Activated B cell treated with CpG ODN at 0.5 μM for 24 hours (primary cell): ENCODE results near the gene PSMB9. TPM values are rescaled to one million over a fixed set of nuclear protein-coding genes. Genes with fewer than 3 reads are reported as not detected.
"Not testable (repeated sequence)": the region's sequence is repeated elsewhere in the genome, so short reads cannot be mapped to it uniquely, and the experiment has no call there.

Experiments used
- ATAC-seq: fragments of 200-7000 bp; cut with Tn5 transposase; one replicate; pipeline ENCODE4 v1.10.0; 2021; ENCODE audit warnings: low read depth, mild to moderate bottlenecking, moderate library complexity
- CTCF ChIA-PET: fragments of 350-600 bp; sonication (Branson Sonifier 250); formaldehyde crosslinking; loops from one replicate; lab custom pipeline; 2021; ENCODE audit warnings: antibody characterized with exemption; lab: Charles Lee
- POLR2A ChIA-PET: fragments of 350-600 bp; sonication (Branson Sonifier 250); formaldehyde crosslinking; loops from one replicate; lab custom pipeline; 2021; ENCODE audit warnings: antibody characterized with exemption; lab: Charles Lee
- DNase-seq: peaks from one replicate; pipeline ENCODE4 v3.0.0; 2022
- H3K27ac Mint-ChIP-seq: one replicate; pipeline ENCODE4 v1.8.0; 2020; ENCODE audit warnings: mixed read lengths
- H3K27me3 Mint-ChIP-seq: one replicate; pipeline ENCODE4 v1.8.0; 2021; ENCODE audit warnings: mixed read lengths
- H3K36me3 Mint-ChIP-seq: one replicate; pipeline ENCODE4 v1.8.0; 2021; ENCODE audit warnings: low read depth, mixed read lengths
- H3K4me1 Mint-ChIP-seq: one replicate; pipeline ENCODE4 v1.8.0; 2021; ENCODE audit warnings: mixed read lengths
- H3K4me3 Mint-ChIP-seq: one replicate; pipeline ENCODE4 v1.8.0; 2020; ENCODE audit warnings: mild to moderate bottlenecking, mixed read lengths
- H3K9me3 Mint-ChIP-seq: one replicate; pipeline ENCODE4 v1.8.0; 2020; ENCODE audit warnings: mixed read lengths
- intact Hi-C: fragments of 100-400 bp; cut with micrococcal nuclease; formaldehyde crosslinking; loops from one replicate; pipeline ENCODE4 v1.15.1; 2024
- total RNA-seq: library from RNA; stranded (reverse); gene quantifications from 2 replicates; pipeline ENCODE4 v1.2.3, GENCODE V29; 2022
- TF ChIP-seq, protein P1 (sequence below): fragments of 200-600 bp; IDR thresholded peaks from one replicate; pipeline ENCODE4 v1.8.0; 2022; ENCODE audit warnings: antibody characterized with exemption, mild to moderate bottlenecking

Gene PSMB9
- 198 and 223 TPM in 2 replicates for total RNA-seq

DNA sequence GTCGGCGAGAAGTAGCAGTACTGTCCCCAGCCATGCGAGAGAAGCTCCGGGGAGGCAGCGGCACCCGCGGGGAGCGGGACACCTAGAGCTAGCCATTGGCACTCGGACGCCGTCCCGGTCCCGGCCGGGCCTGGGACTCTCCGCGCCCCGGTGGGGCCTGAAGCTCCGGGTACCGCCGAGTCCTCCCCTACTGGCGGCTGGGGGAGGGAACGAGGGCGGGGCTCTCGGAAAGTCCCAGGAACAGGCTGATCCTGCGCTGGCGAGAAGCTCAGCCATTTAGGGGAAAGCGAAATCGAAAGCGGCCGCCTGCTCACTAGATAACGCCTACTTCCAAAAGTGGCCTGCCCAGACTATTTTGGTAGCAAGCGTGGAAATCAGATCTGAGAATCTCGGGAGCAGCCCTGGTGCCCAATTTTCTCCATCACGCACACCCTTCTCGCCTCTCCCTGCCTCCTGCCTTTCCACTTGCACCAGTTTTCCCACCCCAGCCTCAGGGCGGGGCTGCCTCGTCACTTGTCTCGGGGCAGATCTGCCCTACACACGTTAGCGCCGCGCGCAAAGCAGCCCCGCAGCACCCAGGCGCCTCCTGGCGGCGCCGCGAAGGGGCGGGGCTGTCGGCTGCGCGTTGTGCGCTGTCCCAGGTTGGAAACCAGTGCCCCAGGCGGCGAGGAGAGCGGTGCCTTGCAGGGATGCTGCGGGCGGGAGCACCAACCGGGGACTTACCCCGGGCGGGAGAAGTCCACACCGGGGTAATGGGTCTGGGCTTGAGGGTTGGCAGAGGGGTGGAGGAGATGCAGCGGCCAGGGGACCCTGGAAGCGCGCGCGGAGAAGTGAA is at the start of gene PSMB9, which contains the start of gene TAP1:
PSMB9 (plus strand) TSS at position 652 of the 835 bp plus-strand sequence; CDS start at position 690, 38 bp downstream.
TAP1 (minus strand) TSS at position 164 of the 835 bp plus-strand sequence; CDS start at position 96, 68 bp downstream.
- Mint-ChIP-seq H3K4me1 (peaks cover 77% of the 10 kb centered on the region), H3K9me3 (no peaks in the 10 kb centered on the region), H3K27ac (peak within 1 kb of the TSS; percentile 98), H3K4me3 (peak within 1 kb of the TSS; percentile 99), H3K27me3 (no peaks in the 10 kb centered on the region), H3K36me3 (peaks cover 93% of the 10 kb centered on the region)
- ChIA-PET POLR2A (interaction anchor here (0.7 to 12.3 kb wide), 52 partner anchors 10 to 882 kb away, joined by 3 to 904 read pairs (median 4); partner anchors contain the start of genes ATF6B, BRD2, DXO and GPSM3), CTCF (interaction anchor here (0.6 to 5.6 kb wide), 20 partner anchors 12 to 661 kb away, joined by 3 to 218 read pairs (median 4); partner anchors contain the start of genes GPSM3, HLA-DMA, HLA-DOB and PSMB8)
- DNase-seq (peak; percentile 91), ATAC-seq (peak; percentile 80)
- intact Hi-C loops = loop anchor here (1.0 kb wide), 4 partner anchors 9 to 37 kb away; partner anchors contain the start of genes PSMB8 and TAP2
- TF ChIP-seq, protein P1, sequence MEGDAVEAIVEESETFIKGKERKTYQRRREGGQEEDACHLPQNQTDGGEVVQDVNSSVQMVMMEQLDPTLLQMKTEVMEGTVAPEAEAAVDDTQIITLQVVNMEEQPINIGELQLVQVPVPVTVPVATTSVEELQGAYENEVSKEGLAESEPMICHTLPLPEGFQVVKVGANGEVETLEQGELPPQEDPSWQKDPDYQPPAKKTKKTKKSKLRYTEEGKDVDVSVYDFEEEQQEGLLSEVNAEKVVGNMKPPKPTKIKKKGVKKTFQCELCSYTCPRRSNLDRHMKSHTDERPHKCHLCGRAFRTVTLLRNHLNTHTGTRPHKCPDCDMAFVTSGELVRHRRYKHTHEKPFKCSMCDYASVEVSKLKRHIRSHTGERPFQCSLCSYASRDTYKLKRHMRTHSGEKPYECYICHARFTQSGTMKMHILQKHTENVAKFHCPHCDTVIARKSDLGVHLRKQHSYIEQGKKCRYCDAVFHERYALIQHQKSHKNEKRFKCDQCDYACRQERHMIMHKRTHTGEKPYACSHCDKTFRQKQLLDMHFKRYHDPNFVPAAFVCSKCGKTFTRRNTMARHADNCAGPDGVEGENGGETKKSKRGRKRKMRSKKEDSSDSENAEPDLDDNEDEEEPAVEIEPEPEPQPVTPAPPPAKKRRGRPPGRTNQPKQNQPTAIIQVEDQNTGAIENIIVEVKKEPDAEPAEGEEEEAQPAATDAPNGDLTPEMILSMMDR = peak; percentile 20

DNA sequence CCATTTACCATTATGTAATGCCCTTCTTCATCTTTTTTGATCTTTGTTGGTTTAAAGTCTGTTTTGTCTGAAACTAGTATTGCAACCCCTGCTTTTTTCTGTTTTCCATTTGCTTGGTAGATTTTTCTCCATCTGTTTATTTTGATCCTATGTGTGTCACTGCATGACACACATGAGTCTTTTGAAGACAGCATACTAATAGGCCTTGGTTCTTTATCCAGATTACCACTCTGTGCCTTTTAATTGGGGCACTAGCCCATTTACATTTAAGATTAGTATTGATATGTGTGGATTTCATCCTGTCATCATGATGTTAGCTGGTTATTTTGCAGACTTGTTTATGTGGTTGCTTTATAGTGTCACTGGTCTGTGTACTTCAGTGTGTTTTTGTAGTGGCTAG is 48.6 kb upstream of the PSMB9 start:
- H3K4me1 Mint-ChIP-seq = peaks cover 28% of the 10 kb centered on the region
- peaks cover 34% of the 10 kb centered on the region for H3K36me3 Mint-ChIP-seq
- H3K4me3 Mint-ChIP-seq, ATAC-seq, intact Hi-C loops, H3K27me3 Mint-ChIP-seq, CTCF ChIA-PET, H3K9me3 Mint-ChIP-seq, H3K27ac Mint-ChIP-seq, DNase-seq: not testable (repeated sequence)
- POLR2A ChIA-PET = interaction anchor here (0.5 to 1.8 kb wide), 3 partner anchors 7 to 1619 kb away, joined by 3 to 6 read pairs (median 3); partner anchors contain the start of genes PSMB9 and TAP1

DNA sequence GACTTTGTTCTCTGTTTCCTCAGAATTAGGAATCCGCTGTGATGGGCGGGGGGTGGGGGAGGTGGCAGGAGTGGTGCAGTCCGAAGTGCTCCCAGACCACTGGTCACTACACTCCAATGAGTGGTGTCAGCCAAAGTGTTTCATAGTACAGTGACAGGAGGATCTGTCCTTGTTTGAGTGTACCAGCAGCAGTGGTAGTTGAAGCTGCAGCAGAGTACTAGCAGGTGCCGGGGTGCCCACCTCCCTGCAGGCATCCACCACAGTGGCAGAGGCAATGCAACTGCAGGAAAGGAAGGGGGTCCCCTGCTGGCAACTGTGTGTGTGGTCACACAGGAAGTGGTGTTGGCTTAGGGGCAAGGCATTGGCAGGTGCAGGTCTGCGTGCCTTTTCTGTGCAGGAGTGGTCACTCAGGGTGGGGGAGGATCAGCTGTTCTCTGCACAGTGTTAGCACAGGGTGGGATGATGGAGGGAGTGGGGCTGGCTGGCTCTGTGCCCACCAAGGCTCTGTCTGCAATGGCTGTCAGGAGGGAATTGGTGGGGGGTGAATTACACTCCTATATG is 46.9 kb upstream of the PSMB9 start:
- Mint-ChIP-seq H3K27ac (peak overlapping the region; percentile 41), H3K9me3 (peaks cover 2% of the 10 kb centered on the region), H3K4me1 (peaks cover 36% of the 10 kb centered on the region), H3K4me3 (no peak overlapping the region), H3K36me3 (peaks cover 45% of the 10 kb centered on the region), H3K27me3 (no peaks in the 10 kb centered on the region)
- ChIA-PET POLR2A (interaction anchor here (0.6 to 3.5 kb wide), 7 partner anchors 9 to 381 kb away, joined by 3 to 8 read pairs (median 3); partner anchors contain the start of genes PSMB9, TAP1 and TAP2), CTCF (no interaction called here)
- no peak for DNase-seq
- intact Hi-C loops = no loop called here
- peak; percentile 37 for ATAC-seq
- TF ChIP-seq, protein P1 = no peak

DNA sequence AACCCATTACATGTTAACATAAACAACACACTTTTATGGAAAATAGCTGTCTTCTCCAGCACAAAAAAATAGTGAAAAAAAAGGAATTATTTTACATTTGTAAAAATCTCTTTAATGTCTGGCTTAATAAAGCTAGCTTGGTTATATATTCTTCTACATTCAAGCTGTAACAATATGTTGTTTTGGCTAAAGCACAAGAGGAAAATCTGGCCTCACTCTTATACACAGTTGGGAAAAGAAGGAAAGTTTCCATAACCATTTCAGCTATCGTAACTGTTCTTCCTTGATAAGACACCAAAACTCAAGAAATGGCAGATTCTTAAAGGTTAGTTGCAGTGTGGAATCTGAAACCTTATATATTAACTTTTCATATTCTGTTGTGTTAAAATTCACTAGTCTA is 44.8 kb upstream of the PSMB9 start:
- ChIA-PET CTCF (interaction anchor here (1.3 to 1.4 kb wide), 2 partner anchors 23 to 59 kb away, joined by 4 to 6 read pairs; no protein-coding TSS in a partner anchor), POLR2A (interaction anchor here (0.9 to 3.5 kb wide), 4 partner anchors 11 to 142 kb away, joined by 3 to 8 read pairs (median 4); partner anchors contain the start of gene HLA-DQB1)
- intact Hi-C loops = no loop called here
- TF ChIP-seq, protein P1 = no peak
- ATAC-seq (no peak), DNase-seq (no peak)
- no peak overlapping the region for H3K4me3 Mint-ChIP-seq
- H3K27me3 Mint-ChIP-seq = no peaks in the 10 kb centered on the region
- peaks cover 2% of the 10 kb centered on the region for H3K9me3 Mint-ChIP-seq
- H3K4me1 Mint-ChIP-seq = peaks cover 50% of the 10 kb centered on the region
- peak overlapping the region; percentile 30 for H3K27ac Mint-ChIP-seq
- peaks cover 65% of the 10 kb centered on the region for H3K36me3 Mint-ChIP-seq

DNA sequence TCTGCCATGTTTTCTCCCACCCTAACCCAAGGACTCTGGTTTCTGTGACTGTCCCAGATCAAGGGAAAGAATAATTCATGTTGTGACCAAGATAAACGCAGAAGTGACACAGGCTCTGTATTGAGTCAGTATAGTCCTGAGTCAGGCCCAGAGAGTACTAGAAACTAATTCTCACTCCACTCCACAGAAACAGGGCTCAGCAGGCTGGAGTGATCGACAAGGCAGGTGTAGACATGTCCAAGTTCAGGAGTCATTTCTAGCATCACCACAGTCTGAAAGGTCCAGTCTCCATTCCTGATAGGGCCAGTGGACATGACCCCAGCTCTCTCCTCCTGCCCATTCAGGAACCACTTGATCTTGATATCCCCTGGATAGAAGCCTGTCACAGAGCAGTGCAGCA is 39.8 kb upstream of the PSMB9 start:
- CTCF ChIA-PET = interaction anchor here (0.9 to 2.4 kb wide), 5 partner anchors 17 to 39 kb away, joined by 3 to 11 read pairs (median 4); partner anchors contain the start of genes PSMB9, TAP1 and TAP2
- Mint-ChIP-seq H3K4me1 (peaks cover 83% of the 10 kb centered on the region), H3K9me3 (no peaks in the 10 kb centered on the region), H3K27ac (peak overlapping the region; percentile 99), H3K4me3 (peak overlapping the region; percentile 99), H3K36me3 (peaks cover 66% of the 10 kb centered on the region), H3K27me3 (no peaks in the 10 kb centered on the region)
- TF ChIP-seq, protein P1 = no peak
- intact Hi-C loops = no loop called here
- no peak for DNase-seq
- no peak for ATAC-seq
- POLR2A ChIA-PET = interaction anchor here (0.7 to 3.8 kb wide), 9 partner anchors 13 to 154 kb away, joined by 3 to 51 read pairs (median 4); partner anchors contain the start of genes PSMB9, TAP1 and TAP2
